ENCODE data around the gene LRTM2. TPM values are rescaled to one million over a fixed set of nuclear protein-coding genes. Genes with fewer than 3 reads are reported as not detected.

LRTM2 gene
- total RNA-seq, 4 donors from 2014 or later = not detected

DNA sequence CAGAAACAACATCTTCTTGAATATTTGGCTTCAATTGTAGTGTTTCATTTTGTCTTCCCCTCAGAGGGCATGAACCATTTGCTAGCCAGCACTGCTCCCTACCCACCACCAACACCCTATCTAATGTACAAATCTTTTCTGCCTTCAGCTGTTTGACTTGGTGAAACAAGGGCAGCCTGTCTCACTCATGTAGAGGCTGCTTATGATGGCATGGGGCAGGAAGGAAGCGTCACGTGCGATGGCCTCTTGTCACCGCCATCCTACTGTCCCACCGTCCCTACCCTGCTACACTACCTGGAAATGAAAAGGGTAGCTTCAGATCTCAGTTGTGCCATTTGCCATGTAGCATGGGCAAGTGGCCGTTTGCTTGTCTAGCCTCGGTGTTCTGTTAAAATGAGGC is 29.9 kb upstream of the LRTM2 start:
- Histone ChIP-seq H3K36me3 (peaks cover 3 to 33% (median 5%) of the 10 kb centered on the region in 3 donors), H3K27ac (no peak overlapping the region), H3K27me3 (no peaks in the 10 kb centered on the region), H3K9me3 (no peaks in the 10 kb centered on the region), H3K4me3 (no peak overlapping the region), H3K4me1 (peaks cover under 1 to 27% (median 7%) of the 10 kb centered on the region in 3 donors)
- TF ChIP-seq POLR2A (IDR thresholded peaks at IDR 0.05) = no peak
- TF ChIP-seq, protein P1, sequence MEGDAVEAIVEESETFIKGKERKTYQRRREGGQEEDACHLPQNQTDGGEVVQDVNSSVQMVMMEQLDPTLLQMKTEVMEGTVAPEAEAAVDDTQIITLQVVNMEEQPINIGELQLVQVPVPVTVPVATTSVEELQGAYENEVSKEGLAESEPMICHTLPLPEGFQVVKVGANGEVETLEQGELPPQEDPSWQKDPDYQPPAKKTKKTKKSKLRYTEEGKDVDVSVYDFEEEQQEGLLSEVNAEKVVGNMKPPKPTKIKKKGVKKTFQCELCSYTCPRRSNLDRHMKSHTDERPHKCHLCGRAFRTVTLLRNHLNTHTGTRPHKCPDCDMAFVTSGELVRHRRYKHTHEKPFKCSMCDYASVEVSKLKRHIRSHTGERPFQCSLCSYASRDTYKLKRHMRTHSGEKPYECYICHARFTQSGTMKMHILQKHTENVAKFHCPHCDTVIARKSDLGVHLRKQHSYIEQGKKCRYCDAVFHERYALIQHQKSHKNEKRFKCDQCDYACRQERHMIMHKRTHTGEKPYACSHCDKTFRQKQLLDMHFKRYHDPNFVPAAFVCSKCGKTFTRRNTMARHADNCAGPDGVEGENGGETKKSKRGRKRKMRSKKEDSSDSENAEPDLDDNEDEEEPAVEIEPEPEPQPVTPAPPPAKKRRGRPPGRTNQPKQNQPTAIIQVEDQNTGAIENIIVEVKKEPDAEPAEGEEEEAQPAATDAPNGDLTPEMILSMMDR (IDR thresholded peaks at IDR 0.05) = no peak
- WGBS, 2 donors = 63 to 80% methylated on average over 3 to 7 of the region's 7 CpGs
- intact Hi-C loops (cut with DNase I) = loop anchor here (5.0 kb wide), 1 partner anchor 158 kb away; no protein-coding TSS in a partner anchor
- no peak for DNase-seq

GRCh38 chr12:1791104-1791841 is 29.1 kb upstream of the LRTM2 start:
- Histone ChIP-seq H3K4me3 (no peak overlapping the region), H3K27ac (peak overlapping the region in 1 of 4 donors; percentile 3), H3K36me3 (peaks cover 0 to 25% (median 3%) of the 10 kb centered on the region in 3 donors), H3K27me3 (no peaks in the 10 kb centered on the region), H3K4me1 (peaks cover 6 to 35% (median 12%) of the 10 kb centered on the region in 3 donors), H3K9me3 (no peaks in the 10 kb centered on the region)
- 46 to 50% methylated on average over 9 of the region's 10 CpGs for WGBS, 2 donors
- DNase-seq = no peak
- TF ChIP-seq, protein P1 (IDR thresholded peaks at IDR 0.05) = peak; percentile 28 to 88 (median 80)
- TF ChIP-seq POLR2A (IDR thresholded peaks at IDR 0.05) = no peak
- intact Hi-C loops (cut with DNase I) = loop anchor here (5.0 kb wide), 1 partner anchor 159 kb away; no protein-coding TSS in a partner anchor

DNA sequence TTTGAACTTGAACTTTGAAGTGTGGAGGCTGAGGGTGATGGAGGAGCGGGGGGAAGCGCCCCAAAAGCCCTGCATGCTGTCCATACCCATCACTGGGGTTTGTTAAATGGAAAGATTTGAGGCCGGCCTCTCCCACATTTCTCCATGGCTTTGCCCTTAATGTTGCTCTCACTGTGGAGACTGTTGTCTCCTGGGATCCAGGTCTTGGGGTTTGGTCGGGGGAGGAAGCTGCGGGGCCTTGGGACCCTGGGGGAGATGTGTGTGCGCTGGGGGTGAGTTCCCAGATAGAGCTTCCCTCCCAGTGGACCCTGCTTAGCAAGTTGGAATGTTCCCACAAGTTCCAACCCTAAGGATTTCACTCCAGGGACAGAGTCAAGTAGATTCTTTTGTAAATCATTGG is 28.0 kb upstream of the LRTM2 start:
- H3K36me3 ChIP-seq = peaks cover 0 to 14% (median 0%) of the 10 kb centered on the region in 3 donors
- no peak for DNase-seq
- H3K9me3 ChIP-seq = no peaks in the 10 kb centered on the region
- no peak overlapping the region for H3K4me3 ChIP-seq
- H3K4me1 ChIP-seq = peaks cover 9 to 46% (median 12%) of the 10 kb centered on the region in 3 donors
- intact Hi-C loops (cut with DNase I) = loop anchor here (2.0 to 5.0 kb wide), 2 partner anchors 140 to 160 kb away; no protein-coding TSS in a partner anchor
- WGBS, 2 donors = 88 to 90% methylated on average over 5 to 6 of the region's 6 CpGs
- no peak for TF ChIP-seq POLR2A (IDR thresholded peaks at IDR 0.05)
- TF ChIP-seq, protein P1 (IDR thresholded peaks at IDR 0.05) = no peak
- H3K27me3 ChIP-seq = no peaks in the 10 kb centered on the region
- no peak overlapping the region for H3K27ac ChIP-seq

DNA sequence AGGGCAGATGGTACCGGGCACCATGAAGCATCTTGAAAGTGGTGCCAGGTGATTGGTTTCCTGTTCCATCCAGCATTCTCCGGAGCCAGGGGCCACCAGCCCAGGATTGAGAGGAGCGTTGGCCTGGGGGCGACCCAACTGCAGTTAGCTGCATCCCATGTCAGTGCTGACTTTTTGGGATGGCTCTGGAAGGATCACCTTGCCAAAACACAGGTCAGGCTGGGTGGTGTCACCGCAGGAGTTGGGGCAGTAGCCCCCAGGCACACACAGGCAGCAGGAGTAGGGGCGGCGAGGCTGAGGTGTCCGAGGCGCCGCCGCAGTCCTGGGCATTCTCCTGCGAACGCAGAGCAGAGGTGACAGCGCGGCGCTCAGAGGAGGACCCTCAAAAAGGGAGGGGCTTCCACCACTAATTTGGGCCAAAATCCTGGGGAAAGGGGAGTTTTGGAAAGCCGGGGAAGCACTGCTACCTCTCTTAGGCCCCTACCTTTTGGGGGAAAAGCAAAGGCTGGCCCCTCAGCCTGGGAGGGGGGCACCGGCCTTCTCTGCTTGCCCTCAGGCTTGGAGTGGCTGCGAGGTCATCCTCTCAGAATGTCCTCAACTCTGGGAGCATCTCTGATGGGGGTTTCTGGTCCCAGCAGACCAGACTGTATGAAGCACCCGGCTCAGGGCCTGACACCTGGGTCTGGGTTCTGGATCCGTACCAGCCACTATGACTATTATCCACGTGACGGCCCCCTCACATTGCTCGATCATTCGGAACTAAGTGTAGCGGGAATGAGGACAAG is 26.7 kb upstream of the LRTM2 start:
- Histone ChIP-seq H3K36me3 (peaks cover 0 to 2% (median 0%) of the 10 kb centered on the region in 3 donors), H3K4me1 (peaks cover 9 to 50% (median 12%) of the 10 kb centered on the region in 3 donors), H3K4me3 (no peak overlapping the region), H3K27me3 (no peaks in the 10 kb centered on the region), H3K9me3 (no peaks in the 10 kb centered on the region), H3K27ac (no peak overlapping the region)
- 84 to 87% methylated on average over 10 to 14 of the region's 26 CpGs for WGBS, 2 donors
- intact Hi-C loops (cut with DNase I) = loop anchor here (2.0 to 5.0 kb wide), 2 partner anchors 141 to 161 kb away; no protein-coding TSS in a partner anchor
- no peak for TF ChIP-seq POLR2A (IDR thresholded peaks at IDR 0.05)
- TF ChIP-seq, protein P1 (IDR thresholded peaks at IDR 0.05) = no peak
- DNase-seq = no peak
